Stomach (tissue), 4 donors: Measurements from ENCODE around the gene LRRTM4.

Experiments used
- EP300 ChIP-seq: sonication (generic); formaldehyde crosslinking; IDR thresholded peaks from one replicate; pipeline ENCODE4 v1.6.1; 2017; ENCODE audit warnings: antibody characterized with exemption
- TF ChIP-seq, protein P1 (sequence below), 7 experiments: fragments of 450-650 bp in 4 of 7; fragments of 200-600 bp in 3 of 7; sonication (generic) in 3 of 7; IDR thresholded peaks; one replicate each; pipeline ENCODE4 v1.5.1; 2016 to 2019; ENCODE audit warnings: antibody characterized with exemption in 7 of 7, control low read depth in 2 of 7, mild to moderate bottlenecking in 1 of 7

DNA sequence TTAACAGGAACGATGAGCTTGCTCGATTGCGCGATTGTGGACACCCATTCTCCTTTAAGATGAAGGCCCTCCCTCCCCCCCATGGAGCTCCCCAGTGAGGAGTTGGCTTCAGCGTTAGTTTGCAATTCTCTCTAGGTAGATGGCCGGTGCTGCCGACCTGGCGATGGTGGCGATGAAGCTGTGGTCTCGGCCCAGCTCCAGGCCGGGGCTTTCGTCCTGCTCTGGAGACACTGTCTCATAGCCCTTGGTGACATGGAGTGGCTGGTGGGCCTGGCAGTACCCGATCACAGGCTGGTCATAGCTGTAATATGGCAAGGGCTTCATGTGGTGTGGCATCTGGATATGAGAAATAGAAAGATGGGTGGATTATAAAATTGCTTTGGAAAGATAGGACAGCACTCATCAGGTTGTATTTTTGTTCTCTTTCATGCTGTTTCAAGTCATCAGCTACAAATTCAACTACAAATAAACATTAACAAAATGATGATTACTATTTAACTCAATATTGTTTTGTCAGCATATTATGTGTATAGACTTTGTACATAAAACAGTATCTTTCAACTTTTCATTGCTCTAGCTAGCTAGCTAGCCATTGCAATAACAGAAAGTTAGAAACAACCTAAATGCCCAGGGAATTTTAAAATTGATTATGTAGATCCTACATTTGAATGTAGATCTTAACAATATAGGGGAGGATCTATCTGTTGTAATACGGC lies 773.4 kb downstream of the LRRTM4 start:
- TF ChIP-seq, protein P1, sequence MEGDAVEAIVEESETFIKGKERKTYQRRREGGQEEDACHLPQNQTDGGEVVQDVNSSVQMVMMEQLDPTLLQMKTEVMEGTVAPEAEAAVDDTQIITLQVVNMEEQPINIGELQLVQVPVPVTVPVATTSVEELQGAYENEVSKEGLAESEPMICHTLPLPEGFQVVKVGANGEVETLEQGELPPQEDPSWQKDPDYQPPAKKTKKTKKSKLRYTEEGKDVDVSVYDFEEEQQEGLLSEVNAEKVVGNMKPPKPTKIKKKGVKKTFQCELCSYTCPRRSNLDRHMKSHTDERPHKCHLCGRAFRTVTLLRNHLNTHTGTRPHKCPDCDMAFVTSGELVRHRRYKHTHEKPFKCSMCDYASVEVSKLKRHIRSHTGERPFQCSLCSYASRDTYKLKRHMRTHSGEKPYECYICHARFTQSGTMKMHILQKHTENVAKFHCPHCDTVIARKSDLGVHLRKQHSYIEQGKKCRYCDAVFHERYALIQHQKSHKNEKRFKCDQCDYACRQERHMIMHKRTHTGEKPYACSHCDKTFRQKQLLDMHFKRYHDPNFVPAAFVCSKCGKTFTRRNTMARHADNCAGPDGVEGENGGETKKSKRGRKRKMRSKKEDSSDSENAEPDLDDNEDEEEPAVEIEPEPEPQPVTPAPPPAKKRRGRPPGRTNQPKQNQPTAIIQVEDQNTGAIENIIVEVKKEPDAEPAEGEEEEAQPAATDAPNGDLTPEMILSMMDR (IDR thresholded peaks at IDR 0.05): no peak
- no peak for TF ChIP-seq EP300
